OCI-LY7 (cell line): ENCODE results near the gene MUC7.

Source experiments
- CTCF ChIP-seq: fragments of 200-600 bp; sonication (generic); conservative IDR thresholded peaks from 2 replicates; pipeline ENCODE4 v1.5.1; 2014; ENCODE audit warnings: mild to moderate bottlenecking, antibody characterized with exemption, low read length, moderate library complexity, mixed read lengths
- EZH2phosphoT487 ChIP-seq: fragments of 200-600 bp; sonication (generic); IDR thresholded peaks from 2 replicates; pipeline ENCODE4 v1.6.1; 2018; ENCODE audit warnings: low read depth, borderline replicate concordance, mild to moderate bottlenecking, mixed run types, antibody characterized with exemption, low read length, moderate library complexity, mixed read lengths

GRCh38 chr4:70496231-70496630, 24.2 kb downstream of the MUC7 start:
- TF ChIP-seq CTCF (no peak), EZH2phosphoT487 (no peak)
